Measurements from ENCODE around the gene TLL2.

DNA sequence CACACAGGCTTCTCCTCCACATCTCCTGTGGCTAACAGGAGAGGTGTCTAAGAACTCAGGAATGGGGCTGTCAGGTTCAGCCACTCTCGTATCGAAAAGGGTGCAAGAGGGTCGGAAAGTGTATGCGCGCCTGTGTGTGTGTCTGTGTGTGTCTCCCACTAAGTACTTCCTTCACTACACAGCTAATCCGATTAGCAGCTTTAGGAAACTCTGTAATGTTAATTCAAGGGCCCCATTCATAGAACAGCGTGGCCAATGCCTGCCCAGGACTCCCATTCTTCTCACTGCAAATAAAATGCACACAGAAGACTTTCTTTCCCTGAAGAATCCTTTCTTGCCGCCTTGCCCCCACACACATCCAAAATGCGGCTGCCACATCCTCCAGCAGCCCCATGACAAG, 39.9 kb downstream of the TLL2 start:
- TF ChIP-seq, protein P1, sequence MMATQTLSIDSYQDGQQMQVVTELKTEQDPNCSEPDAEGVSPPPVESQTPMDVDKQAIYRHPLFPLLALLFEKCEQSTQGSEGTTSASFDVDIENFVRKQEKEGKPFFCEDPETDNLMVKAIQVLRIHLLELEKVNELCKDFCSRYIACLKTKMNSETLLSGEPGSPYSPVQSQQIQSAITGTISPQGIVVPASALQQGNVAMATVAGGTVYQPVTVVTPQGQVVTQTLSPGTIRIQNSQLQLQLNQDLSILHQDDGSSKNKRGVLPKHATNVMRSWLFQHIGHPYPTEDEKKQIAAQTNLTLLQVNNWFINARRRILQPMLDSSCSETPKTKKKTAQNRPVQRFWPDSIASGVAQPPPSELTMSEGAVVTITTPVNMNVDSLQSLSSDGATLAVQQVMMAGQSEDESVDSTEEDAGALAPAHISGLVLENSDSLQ (IDR thresholded peaks at IDR 0.05), result no peak
- TF ChIP-seq SP1 (IDR thresholded peaks at IDR 0.05) (no peak), L3MBTL2 (conservative IDR thresholded peaks at IDR 0.05) (no peak), ELF4 (IDR thresholded peaks at IDR 0.05) (no peak)

All from HEK293T (cell line).